SK-N-MC (cell line): ENCODE measurements around the gene LEAP2.

Experiments
- EZH2 ChIP-seq: fragments of 200-600 bp; sonication (generic); IDR thresholded peaks from one replicate; pipeline ENCODE4 v1.6.1; 2017; ENCODE audit warnings: antibody characterized with exemption
- FOXP2 ChIP-seq: optimal IDR thresholded peaks from 2 replicates; pipeline ENCODE3; 2011; ENCODE audit warnings: mild to moderate bottlenecking, moderate library complexity; ENCODE audit not compliant: insufficient read depth; ENCODE audit errors: extremely low read length, control extremely low read depth
- POLR2AphosphoS5 ChIP-seq: IDR thresholded peaks from 2 replicates; pipeline ENCODE4 v1.6.1; 2012; ENCODE audit warnings: mild to moderate bottlenecking, low read depth, low read length, borderline replicate concordance

- TF ChIP-seq EZH2 (no peak), POLR2AphosphoS5 (0 out of 2 replicates have a peak, but pooled peaks have one; percentile 15), FOXP2 (no peak)
These were observed 4.7 kb upstream of the LEAP2 start for GRCh38 chr5:132868754-132869153.
